Right hindlimb (tissue), 1 donor: ENCODE data around the gene FBH1.

Experiments
- DNase-seq: peaks from one replicate; pipeline ENCODE4 v3.0.0-alpha.2; 2018

FBH1 gene

DNA sequence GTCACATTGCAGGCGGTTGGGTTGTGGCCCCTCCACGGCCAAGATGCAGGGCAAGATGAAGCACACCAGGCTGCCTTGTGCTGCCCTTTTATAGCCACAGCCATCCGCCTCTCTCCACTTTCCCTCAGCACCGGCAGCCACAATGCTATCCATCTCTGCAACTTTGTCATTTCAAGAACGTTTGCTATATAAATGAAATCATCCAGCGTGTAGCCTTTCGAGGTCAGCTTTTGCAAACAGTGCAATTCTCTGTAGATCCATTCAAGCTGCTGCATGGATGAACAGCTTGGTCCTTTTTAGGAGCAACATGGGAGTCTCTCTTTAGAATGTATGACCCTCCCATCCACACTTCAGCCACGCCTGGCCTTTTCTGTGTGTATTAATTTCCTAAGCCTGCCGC, 93.7 kb downstream of the FBH1 start:
- no peak for DNase-seq

DNA sequence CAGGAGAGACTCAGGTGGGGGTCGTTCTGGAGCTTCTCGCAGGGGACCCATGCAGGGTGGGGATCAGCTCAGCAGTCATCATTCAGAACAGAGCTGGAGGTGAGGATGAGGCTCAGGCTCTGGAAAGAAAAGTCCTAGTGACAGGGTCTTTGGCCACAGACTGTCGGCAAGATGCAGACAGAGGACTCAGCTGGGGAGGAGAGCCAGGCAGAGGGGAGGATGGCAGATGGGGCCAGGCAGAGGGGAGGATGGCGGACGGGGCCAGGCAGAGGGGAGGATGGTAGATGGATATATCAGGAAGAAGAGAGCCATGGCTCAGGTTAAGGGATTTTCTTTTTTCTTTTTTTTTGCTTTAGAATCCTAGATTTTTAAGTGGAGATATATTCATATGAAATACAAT, 95.0 kb downstream of the FBH1 start:
- no peak for DNase-seq
